ENCODE results near the gene KRTAP5-9.
"Not testable (repeated sequence)": the region's sequence is repeated elsewhere in the genome, so short reads cannot be mapped to it uniquely, and the experiment has no call there.

Gene KRTAP5-9

DNA sequence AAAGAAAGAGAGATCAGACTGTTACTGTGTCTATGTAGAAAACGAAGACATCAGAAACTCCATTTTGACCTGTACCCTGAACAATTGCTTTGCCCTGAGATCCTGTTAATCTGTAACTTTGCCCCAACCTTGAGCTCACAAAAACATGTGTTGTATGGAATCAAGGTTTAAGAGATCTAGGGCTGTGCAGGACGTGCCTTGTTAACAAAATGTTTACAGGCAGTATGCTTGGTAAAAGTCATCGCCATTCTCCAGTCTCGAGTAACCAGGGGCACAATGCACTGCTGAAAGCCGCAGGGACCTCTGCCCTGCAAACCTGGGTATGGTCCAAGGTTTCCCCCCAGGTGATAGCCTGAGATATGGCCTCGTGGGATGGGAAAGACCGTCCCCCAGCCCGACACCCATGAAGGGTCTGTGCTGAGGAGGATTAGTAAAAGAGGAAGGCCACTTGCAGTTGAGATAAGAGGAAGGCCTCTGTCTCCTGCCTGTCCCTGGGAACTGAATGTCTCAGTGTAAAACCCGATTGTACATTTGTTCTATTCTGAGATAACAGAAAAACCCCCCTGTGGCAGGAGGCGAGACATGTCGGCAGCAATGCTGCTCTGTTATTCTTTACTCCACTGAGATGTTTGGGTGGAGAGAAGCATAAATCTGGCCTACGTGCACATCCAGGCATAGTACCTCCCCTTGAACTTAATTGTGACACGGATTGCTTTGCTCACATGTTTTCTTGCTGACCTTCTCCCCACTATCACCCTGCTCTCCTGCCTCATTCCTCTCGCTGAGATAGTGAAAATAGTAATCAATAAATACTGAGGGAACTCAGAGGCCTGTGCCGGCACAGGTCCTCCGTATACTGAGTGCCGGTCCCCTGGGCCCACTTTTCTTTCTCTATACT, 13.3 kb upstream of the KRTAP5-9 start:
- DNase-seq: not testable (repeated sequence)

DNA sequence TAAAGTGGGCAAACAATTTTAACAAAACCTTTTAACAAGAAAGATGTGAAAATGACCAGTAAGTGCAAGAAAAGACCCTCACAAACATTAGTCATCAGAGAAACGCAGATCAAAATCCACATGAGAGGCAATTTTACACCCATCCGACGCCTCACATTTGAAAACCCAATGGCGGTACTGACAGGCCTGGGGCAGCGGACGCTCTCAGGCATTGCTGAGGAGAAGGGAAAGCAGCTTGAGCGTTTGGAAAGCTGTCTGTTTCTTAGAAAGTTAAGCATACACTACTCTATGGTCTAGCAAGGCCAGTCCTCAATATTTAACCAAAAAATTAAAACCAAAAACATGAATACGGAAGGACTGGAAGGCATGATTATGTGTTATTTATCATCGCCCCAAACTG, 12.4 kb upstream of the KRTAP5-9 start:
- no peak for DNase-seq

DNA sequence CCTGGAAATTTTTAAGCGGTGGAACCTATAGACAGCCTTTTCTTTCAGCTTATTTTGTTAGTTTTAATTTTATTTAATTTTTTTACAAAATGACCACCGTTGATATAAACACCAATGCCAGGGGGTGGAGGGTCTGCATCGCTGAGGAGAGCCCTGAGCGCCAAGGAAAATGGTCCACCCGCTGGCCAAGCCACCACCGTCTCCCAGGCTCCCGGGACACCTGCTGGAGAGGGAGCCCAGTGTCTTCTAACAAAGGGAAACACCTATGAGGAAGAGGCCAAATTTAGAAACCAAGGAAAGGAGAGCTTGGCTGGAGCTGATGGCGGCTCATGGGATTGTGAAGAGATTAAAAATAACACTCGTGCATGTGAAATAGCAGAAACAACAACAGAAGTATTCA, 10.7 kb upstream of the KRTAP5-9 start:
- no peak for DNase-seq

DNA sequence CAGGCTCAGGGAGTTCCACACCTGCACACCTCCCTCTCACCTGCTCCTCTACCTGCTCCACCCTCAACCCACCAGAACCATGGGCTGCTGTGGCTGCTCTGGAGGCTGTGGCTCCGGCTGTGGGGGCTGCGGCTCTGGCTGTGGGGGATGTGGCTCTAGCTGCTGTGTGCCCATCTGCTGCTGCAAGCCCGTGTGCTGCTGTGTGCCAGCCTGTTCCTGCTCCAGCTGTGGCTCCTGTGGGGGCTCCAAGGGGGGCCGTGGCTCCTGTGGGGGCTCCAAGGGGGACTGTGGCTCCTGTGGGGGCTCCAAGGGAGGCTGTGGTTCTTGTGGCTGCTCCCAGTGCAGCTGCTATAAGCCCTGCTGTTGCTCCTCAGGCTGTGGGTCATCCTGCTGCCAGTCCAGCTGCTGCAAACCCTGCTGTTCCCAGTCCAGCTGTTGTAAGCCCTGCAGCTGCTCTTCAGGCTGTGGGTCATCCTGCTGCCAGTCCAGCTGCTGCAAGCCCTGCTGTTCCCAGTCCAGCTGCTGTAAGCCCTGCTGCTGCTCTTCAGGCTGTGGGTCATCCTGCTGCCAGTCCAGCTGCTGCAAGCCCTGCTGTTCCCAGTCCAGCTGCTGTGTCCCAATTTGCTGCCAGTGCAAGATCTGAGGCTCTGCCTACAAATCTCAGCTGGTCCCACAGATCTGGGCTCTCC, 10.1 kb upstream of the KRTAP5-9 start, which contains the start of gene KRTAP5-8:
TSS of gene KRTAP5-8 (plus strand) at position 49 of the 689 bp plus-strand sequence. CDS start at position 80, 31 bp downstream.
- DNase-seq: not testable (repeated sequence)

GRCh38 chr11:71538666-71538990, 9.6 kb upstream of the KRTAP5-9 start:
- DNase-seq: no peak

- DNase-seq: no peak
Measured at GRCh38 chr11:71539017-71539416, 9.2 kb upstream of the KRTAP5-9 start.

GRCh38 chr11:71539971-71540370, 8.2 kb upstream of the KRTAP5-9 start:
- DNase-seq: not testable (repeated sequence)

DNA sequence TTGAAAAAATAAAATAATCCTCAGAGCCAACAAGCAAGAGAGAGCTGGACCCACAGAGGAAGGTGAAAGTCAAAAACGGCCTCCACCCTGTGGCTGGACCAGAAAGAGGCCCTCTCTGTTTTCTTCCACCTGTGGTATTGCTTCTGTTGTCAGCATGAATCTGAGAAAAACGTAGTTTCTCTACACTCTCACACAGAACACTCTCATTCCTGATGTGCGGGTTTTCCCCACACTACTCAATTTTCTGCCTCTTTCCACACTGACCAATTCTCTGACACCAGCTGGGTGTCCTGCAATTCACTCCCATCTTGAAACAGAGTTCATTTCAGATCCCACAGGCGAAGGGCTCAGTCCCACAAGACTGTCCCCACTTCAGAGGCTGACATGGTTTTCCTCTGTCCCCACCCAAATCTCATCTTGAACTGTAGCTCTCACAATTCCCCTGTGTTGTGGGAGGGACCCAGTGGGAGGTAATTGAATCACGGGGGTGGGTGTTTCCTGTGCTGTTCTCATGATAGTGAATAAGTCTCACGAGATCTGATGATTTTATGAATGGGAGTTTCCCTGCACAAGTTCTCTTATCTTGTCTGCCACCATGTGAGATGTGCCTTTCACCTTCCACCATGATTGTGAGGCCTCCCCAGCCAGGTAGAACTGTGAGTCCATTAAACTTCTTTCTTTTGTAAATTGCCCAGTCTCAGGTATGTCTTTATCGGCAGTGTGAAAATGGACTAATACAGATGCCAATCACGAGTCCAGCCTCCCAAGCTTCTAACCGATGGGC, 7.5 kb upstream of the KRTAP5-9 start:
- DNase-seq: not testable (repeated sequence)

DNA sequence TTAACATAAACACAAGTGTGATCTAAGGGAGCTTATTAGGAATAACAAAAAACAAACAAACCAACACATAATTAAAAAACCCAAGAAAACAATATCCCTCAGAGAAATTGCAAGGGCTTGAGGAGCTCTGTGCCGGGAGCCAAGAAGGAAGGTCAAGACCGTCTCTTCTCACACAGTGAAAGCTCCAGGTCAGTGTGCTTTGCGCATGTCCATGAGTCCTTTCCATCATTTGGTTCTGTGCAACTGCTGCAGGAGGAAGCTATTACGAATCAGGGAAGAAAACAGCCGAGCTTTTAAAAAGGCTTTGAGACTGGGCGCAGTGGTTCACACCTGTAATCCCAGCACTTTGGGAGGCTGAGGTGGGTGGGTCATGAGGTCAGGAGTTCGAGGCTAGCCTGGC, 5.8 kb upstream of the KRTAP5-9 start:
- no peak for DNase-seq

- no peak for DNase-seq
Measured at GRCh38 chr11:71542879-71543777, 5.1 kb upstream of the KRTAP5-9 start.

DNA sequence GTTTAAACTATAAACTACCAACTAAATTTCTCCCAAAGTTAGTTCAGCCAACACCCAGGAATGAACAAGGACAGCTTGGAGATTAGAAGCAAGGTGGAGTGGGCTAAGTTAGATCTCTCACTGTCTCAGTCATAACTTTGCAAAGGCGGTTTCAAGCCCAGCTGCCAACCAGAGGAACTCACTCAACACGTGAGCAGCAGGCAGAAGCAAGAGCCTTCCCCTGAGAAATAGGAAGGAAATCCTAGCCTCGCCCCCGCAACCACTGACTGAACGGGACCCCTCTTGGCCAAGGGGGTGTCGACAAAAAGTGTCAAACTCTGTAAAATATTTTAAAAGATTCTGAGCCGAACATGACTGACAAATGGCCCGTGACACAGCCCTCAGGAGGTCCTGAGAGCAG, 4.4 kb upstream of the KRTAP5-9 start:
- DNase-seq: no peak

DNA sequence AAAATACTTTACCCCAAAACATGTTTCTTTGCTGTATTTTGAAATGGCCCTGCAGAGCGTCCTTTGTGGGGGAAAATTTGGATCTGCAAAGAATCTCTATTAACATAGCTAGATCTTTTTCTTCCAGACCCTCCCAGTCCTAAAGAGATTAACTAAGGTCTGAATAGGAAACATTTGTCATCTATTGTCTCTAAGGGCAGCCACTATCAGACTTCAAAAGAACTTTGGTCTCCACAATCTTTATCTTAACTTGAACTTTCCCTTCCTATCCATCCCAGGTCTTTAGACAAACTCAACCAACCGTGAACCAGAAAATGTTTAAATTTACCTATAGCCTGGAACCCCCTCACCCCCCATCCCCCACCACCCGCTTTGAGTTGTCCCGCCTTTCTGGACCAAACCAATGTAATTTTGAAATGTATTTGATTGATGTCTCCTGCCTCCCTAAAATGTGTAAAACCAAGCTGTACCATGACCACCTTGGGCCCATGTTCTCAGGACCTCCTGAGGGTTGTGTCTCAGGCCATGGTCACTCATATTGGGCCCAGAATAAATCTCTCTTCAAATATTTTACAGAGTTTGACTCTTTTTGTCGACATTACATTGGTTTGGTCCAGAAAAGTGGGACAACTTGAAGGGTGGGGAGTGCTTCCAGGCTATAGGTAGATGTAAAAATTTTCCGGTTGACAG, 3.5 kb upstream of the KRTAP5-9 start:
- no peak for DNase-seq

- DNase-seq: no peak
Measured at GRCh38 chr11:71545405-71545966, 2.7 kb upstream of the KRTAP5-9 start.

GRCh38 chr11:71548716-71549151, 514 bp downstream of the KRTAP5-9 start:
- DNase-seq: no peak

GRCh38 chr11:71551711-71552110, 3.5 kb downstream of the KRTAP5-9 start:
- no peak for DNase-seq

DNA sequence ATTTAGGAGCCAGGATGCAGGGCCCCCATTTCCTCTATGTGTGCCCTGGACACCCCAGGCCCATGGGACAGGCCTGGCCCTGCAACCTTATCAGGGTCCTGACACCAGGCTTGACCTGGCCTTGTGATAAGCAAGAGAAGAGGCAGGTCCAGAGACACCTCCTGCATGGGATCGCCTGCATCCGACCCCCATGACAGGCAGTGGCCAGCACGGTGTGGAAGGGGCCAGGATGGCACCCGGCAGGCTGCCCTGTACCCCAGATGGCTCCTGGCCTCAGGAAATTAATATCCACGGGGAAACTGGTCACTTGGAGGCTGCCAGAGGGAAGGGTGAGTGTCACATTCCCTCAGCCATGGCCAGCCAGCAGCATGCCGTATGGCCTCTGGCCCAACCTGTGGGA, 6.8 kb downstream of the KRTAP5-9 start:
- DNase-seq: no peak

DNA sequence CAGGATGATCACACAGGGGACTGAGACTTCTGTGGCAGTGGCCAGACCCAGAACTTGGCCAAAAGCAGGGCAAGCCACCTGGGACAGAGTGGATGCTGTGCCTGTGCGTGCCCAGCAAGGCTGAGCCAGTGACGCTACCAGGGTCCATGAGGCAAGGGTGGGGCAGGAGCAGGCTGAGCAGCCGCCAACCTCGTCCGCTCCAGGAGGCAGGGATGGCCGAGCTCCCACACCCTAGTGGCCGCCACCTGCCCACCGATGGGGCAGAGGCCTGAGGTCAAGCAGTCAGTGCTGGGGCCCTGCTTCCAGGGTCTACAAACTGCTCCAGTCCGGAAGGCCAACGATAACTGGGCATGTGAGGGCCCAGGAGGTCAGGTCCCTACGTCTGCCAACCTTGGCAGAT, 7.3 kb downstream of the KRTAP5-9 start:
- no peak for DNase-seq

DNA sequence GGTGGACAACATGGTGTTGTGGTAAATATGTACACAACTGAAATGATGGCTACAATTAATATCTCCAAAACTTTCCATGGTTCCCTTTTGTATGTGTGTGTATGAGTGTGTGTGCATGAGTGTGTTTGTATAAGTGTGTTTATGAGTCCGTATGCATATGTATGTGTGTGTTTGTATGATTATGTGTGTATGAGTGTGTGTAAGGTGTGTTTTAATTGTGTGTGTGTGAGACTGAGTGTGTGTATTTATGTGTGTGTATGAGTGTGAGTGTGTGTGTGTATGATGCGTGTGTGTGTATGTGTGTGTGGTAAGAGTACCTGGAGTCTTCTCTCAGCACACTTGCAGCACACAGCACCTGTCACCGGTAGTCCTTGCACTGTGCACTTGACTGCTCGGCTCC, 7.8 kb downstream of the KRTAP5-9 start:
- DNase-seq: no peak

- DNase-seq: no peak
Measured at GRCh38 chr11:71557257-71557656, 9.0 kb downstream of the KRTAP5-9 start.

DNA sequence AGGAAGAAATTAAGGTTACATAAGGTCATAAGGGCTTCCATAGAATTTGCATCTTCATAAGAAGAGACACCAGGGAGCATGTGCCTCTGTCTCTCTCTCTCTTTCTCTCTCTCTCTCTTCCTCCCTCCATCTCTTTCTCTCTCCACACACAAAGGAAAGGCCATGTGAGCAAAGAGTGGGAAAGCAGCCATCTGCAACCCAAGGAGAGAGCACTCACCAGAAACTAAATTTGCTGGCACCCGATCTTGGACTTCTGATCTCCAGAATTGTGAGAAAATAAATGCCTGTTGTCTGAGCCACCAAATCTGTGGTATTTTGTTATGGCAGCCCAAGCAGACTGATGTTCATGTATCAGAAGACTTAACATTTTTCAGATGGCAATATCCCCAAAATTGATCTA, 10.8 kb downstream of the KRTAP5-9 start:
- no peak for DNase-seq

DNA sequence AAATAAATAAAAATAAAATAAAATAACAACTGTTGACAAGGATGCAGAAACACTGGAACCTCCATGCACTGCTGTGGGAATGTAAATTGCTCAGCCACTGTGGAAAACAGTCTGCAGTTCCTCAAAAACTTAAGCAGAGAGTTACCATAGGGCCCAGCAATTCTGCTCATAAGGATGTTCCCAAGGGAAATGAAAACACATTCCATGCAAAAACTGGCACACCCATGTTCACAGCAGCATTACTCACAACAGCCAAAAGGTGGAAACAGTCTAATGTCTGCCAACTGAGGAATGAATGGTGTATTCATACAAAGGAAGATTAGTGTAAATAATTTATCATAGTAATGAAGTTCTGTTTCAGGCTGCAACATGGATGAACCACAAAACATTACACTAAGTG, 13.9 kb downstream of the KRTAP5-9 start:
- no peak for DNase-seq
